Fibroblast of mammary gland (primary cell): ENCODE results near the gene PCARE.

Experiments used
- DNase-seq: peaks from one replicate; pipeline ENCODE4 v3.0.0-alpha.2; 2010; ENCODE audit warnings: low read depth
- H3K4me3 ChIP-seq: 2 replicates; pipeline ENCODE4 v1.5.1; 2011; ENCODE audit warnings: low read depth, mild to moderate bottlenecking, low read length, moderate library complexity; ENCODE audit not compliant: control insufficient read depth
- TF ChIP-seq, protein P1 (sequence below): conservative IDR thresholded peaks from 2 replicates; pipeline ENCODE4 v1.5.1; 2011; ENCODE audit warnings: low read depth, low read length, inconsistent platforms; ENCODE audit not compliant: control insufficient read depth, insufficient read depth

PCARE gene

DNA sequence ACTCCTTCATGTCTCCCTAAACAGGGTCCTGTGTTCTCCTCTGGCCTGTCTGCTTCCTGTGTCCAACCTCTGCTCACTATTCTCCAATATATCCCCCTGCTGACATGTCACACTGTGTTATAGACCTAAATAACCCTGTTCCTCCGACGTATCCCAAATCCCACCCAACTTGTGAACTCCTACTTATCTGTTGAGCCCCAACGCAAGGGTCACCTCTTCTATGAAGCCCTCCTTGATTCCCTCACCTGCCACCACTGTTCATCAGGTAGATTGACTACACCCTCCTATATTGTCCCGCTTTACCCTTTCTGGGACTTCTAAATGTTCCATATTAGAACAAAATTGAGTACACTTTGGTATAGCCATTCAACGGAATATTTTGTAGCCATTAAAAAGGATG, 42.1 kb downstream of the PCARE start:
- H3K4me3 ChIP-seq: no peak overlapping the region
- TF ChIP-seq, protein P1, sequence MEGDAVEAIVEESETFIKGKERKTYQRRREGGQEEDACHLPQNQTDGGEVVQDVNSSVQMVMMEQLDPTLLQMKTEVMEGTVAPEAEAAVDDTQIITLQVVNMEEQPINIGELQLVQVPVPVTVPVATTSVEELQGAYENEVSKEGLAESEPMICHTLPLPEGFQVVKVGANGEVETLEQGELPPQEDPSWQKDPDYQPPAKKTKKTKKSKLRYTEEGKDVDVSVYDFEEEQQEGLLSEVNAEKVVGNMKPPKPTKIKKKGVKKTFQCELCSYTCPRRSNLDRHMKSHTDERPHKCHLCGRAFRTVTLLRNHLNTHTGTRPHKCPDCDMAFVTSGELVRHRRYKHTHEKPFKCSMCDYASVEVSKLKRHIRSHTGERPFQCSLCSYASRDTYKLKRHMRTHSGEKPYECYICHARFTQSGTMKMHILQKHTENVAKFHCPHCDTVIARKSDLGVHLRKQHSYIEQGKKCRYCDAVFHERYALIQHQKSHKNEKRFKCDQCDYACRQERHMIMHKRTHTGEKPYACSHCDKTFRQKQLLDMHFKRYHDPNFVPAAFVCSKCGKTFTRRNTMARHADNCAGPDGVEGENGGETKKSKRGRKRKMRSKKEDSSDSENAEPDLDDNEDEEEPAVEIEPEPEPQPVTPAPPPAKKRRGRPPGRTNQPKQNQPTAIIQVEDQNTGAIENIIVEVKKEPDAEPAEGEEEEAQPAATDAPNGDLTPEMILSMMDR: no peak
- no peak for DNase-seq

DNA sequence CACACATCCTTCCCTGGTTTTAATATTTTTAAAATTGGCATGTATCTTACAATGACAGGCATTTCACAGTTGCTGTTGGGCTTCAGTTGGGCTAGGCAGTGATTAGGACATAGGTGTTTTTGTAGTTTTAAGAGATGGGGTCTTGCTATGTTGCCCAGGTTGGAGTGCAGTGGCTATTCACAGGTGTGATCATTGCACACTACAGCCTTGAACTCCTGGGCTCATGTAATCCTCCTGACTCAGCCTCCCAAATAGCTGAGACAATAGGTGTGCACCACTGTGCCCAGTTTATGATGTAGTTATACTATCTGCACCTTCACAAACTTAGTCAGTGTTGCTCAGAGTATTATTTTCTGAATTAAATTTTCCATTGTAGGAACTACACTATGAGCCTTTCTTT, 43.3 kb downstream of the PCARE start:
- no peak overlapping the region for H3K4me3 ChIP-seq
- no peak for DNase-seq
- TF ChIP-seq, protein P1: no peak

DNA sequence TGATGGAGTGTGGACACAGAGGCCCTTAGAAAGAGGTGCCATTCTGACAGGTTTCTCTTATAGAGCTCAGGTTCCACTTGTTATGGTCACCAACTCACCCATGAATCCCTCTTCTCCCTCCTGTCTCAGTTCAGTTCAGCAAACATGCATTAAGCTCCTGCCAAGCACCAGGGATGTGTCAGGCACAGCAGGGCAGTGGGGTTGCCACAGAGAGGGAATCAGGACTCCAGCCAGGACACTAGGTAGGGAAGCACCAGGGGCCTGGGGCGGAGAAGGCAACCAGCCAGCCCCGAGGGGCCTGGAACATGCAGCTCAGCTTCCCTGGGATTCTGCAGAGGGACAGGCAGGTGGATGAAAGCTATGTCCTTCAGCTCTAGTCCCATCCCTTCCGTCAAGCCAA, 48.6 kb downstream of the PCARE start:
- no peak overlapping the region for H3K4me3 ChIP-seq
- TF ChIP-seq, protein P1: no peak
- DNase-seq: no peak

DNA sequence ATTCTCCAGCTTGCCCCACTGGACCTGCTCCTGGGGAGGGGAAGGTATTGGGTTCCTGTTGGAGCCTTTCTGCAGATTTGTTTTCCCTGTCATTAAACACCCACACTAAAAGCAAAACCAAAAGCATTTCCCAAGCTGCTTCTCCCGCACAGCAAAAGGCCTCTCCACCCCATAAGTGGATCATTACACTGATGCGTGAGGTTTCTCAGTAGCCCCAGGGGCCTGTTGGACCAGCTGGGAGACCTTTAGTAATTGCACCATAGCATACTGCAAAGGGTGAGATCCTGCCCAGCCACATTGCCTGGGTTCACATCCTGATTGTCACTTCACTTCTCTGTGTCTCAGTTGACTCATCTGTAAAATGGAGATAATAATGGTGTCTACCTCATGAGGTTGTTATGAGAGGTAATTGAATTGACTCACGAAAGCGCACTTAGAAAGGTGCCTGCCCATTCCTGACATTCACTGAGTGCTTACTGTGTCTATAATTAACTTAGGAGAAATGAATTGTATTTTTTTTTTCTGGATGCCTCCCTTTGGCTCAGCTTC, 49.4 kb downstream of the PCARE start:
- no peak for DNase-seq
- no peak overlapping the region for H3K4me3 ChIP-seq
- TF ChIP-seq, protein P1: no peak

DNA sequence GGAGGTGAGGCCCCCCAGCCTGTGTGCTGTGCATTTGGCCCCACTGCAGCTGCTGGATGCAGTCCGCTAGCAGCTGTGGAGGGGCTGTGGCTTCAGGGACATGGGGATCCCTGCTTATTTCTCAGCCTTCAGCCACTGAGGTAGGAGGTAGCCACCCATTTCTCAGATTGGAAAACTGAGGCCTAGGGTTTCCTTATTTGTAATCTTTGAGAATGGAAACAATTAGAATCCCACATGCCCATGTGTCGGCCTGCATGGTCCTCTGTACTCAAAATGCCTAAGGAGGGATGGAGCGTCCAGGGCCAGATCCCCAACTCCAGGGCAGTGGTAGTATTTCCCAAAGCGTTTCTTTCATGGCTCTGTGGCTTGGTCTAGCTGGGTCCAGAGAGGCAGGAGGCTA, 51.1 kb downstream of the PCARE start:
- DNase-seq: no peak
- no peak overlapping the region for H3K4me3 ChIP-seq
- TF ChIP-seq, protein P1: no peak

DNA sequence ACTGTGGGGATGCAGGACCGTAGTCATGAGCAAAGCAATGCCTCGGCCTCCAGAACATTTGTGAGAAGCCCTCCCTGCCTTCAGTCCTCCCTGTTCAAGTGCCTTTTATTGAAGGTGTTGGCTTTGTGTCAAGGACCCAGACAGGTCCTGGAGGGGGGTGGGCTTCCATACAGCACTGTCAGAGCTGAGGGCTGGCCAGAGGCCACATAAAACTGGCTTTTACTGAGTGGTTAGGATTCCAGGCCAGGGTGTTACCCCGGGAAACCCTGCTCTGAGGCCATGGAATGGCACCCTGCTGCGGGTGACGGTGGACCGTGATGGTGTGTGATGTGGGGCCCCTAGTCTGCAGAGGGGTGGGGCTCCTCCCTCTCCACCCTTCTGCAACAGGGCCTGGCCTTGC, 51.6 kb downstream of the PCARE start:
- TF ChIP-seq, protein P1: no peak
- H3K4me3 ChIP-seq: no peak overlapping the region
- DNase-seq: no peak

DNA sequence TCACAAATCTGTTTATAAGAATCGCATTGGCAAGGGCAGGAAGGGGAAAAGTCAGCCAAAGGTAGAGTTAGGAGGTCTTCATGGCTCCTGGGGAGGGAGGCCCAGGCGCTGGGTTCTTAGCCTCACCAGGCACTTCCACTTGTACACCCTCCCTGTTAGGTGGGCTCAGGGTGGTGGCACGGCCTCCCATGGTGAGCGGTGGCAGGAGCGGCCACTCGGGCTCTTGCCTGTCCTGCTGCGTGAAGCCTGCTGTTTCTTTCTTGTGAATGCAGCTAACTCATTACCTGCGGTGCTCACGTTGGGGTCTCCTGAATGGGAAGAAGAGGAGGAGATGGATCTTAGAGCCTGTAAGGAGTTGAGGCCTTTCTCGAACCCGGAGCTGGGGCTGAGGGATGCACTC, 52.4 kb downstream of the PCARE start:
- no peak overlapping the region for H3K4me3 ChIP-seq
- TF ChIP-seq, protein P1: no peak
- no peak for DNase-seq
